ENCODE data around the gene EDA. TPM values are rescaled to one million over a fixed set of nuclear protein-coding genes. Genes with fewer than 3 reads are reported as not detected.

The EDA gene
- total RNA-seq, 1 experiment from 2014 or later = 0.23 TPM

DNA sequence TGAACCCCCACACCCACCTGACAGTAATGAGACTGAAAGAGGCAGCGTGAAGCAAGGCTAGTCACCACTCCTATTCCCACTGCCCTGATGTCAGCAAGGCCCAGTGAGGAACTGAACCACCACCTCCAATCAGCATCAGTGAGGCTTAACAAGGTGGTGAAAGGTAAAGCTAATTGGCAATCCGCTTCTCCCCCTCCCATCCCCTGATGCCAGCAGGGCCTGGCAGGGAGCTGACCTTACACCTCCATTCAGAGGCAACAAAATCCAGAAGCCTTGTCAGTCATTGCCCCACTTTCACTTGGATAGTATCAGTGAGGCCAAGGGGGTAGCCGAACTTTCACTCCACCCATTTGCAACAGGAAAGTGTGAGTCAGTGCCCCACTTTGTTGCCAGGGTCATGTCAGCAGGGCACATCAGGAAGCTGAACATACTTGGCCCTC, 373.1 kb downstream of the EDA start:
- H3K9me3 ChIP-seq (ENCODE audit: control insufficient read depth, insufficient read depth, low read depth, low read length) = no peaks in the 10 kb centered on the region
- in situ Hi-C loops (cut with HindIII; ENCODE audit: low pct_unique_long_range_greater_than_20kb, low sequenced_read_pairs) (no loop called here), intact Hi-C loops (cut with micrococcal nuclease; ENCODE audit: unreplicated experiment) (no loop called here)
- no peak for DNase-seq (ENCODE audit: low read depth, low spot score)
- H3K4me1 ChIP-seq (ENCODE audit: control insufficient read depth, insufficient read depth, low read length) = no peaks in the 10 kb centered on the region
- no peaks in the 10 kb centered on the region for H3K27me3 ChIP-seq (ENCODE audit: control insufficient read depth, insufficient read depth, low read length)
- TF ChIP-seq, protein P1, sequence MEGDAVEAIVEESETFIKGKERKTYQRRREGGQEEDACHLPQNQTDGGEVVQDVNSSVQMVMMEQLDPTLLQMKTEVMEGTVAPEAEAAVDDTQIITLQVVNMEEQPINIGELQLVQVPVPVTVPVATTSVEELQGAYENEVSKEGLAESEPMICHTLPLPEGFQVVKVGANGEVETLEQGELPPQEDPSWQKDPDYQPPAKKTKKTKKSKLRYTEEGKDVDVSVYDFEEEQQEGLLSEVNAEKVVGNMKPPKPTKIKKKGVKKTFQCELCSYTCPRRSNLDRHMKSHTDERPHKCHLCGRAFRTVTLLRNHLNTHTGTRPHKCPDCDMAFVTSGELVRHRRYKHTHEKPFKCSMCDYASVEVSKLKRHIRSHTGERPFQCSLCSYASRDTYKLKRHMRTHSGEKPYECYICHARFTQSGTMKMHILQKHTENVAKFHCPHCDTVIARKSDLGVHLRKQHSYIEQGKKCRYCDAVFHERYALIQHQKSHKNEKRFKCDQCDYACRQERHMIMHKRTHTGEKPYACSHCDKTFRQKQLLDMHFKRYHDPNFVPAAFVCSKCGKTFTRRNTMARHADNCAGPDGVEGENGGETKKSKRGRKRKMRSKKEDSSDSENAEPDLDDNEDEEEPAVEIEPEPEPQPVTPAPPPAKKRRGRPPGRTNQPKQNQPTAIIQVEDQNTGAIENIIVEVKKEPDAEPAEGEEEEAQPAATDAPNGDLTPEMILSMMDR (IDR thresholded peaks at IDR 0.05) = no peak
- TF ChIP-seq, protein P2, sequence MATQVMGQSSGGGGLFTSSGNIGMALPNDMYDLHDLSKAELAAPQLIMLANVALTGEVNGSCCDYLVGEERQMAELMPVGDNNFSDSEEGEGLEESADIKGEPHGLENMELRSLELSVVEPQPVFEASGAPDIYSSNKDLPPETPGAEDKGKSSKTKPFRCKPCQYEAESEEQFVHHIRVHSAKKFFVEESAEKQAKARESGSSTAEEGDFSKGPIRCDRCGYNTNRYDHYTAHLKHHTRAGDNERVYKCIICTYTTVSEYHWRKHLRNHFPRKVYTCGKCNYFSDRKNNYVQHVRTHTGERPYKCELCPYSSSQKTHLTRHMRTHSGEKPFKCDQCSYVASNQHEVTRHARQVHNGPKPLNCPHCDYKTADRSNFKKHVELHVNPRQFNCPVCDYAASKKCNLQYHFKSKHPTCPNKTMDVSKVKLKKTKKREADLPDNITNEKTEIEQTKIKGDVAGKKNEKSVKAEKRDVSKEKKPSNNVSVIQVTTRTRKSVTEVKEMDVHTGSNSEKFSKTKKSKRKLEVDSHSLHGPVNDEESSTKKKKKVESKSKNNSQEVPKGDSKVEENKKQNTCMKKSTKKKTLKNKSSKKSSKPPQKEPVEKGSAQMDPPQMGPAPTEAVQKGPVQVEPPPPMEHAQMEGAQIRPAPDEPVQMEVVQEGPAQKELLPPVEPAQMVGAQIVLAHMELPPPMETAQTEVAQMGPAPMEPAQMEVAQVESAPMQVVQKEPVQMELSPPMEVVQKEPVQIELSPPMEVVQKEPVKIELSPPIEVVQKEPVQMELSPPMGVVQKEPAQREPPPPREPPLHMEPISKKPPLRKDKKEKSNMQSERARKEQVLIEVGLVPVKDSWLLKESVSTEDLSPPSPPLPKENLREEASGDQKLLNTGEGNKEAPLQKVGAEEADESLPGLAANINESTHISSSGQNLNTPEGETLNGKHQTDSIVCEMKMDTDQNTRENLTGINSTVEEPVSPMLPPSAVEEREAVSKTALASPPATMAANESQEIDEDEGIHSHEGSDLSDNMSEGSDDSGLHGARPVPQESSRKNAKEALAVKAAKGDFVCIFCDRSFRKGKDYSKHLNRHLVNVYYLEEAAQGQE (IDR thresholded peaks at IDR 0.05; ENCODE audit: insufficient read depth in 1 of 2, low read depth in 2 of 2, low read length in 1 of 2) = no peak
- TF ChIP-seq SIN3A (IDR thresholded peaks at IDR 0.05; ENCODE audit: borderline replicate concordance, insufficient read depth, low read depth, low read length) (no peak), TCF7L2 (IDR thresholded peaks at IDR 0.05; ENCODE audit: low read depth, low read length) (no peak), POLR2AphosphoS5 (IDR thresholded peaks at IDR 0.05; ENCODE audit: low read depth, low read length) (no peak)
- H3K27ac ChIP-seq (ENCODE audit: low read length) = no peak overlapping the region
- CTCF ChIA-PET = no interaction called here
- POLR2A ChIA-PET = no interaction called here
- no peak for ATAC-seq
- BruUV-seq (replicated peaks) = no TSS peak
- no peaks in the 10 kb centered on the region for H3K36me3 ChIP-seq (ENCODE audit: control insufficient read depth, insufficient read depth, low read length)
- no peak overlapping the region for H3K4me3 ChIP-seq (ENCODE audit: low read depth in 2 of 2, low read length in 2 of 2)

DNA sequence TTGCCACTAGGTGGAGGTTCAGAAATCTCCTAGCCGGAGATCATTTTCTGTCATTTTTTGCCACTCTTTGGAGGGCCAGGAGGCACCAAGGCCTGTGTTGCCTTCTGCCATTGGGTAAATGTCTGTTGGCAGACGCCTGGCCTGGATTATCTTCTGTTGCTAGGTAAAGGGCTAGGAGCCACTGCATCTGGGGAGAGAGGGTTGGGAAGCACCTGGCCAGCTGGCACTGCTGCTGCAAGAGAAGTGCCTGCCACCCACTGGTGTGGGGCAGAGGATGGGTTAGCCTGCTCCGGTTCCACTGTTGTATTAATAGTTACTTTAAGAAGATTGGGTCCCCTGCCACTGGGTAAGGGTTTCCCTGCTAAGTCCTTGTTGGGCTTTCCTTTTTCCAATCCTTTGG, 375.8 kb downstream of the EDA start:
- BruUV-seq (replicated peaks) = no TSS peak
- Histone ChIP-seq H3K36me3 (ENCODE audit: control insufficient read depth, insufficient read depth, low read length) (no peaks in the 10 kb centered on the region), H3K27me3 (ENCODE audit: control insufficient read depth, insufficient read depth, low read length) (no peaks in the 10 kb centered on the region), H3K4me3 (ENCODE audit: low read depth in 2 of 2, low read length in 2 of 2) (no peak overlapping the region), H3K27ac (ENCODE audit: low read length) (no peak overlapping the region), H3K4me1 (ENCODE audit: control insufficient read depth, insufficient read depth, low read length) (no peaks in the 10 kb centered on the region), H3K9me3 (ENCODE audit: control insufficient read depth, insufficient read depth, low read depth, low read length) (no peaks in the 10 kb centered on the region)
- intact Hi-C loops (cut with micrococcal nuclease; ENCODE audit: unreplicated experiment) = no loop called here
- in situ Hi-C loops (cut with HindIII; ENCODE audit: low pct_unique_long_range_greater_than_20kb, low sequenced_read_pairs) = no loop called here
- ChIA-PET POLR2A (no interaction called here), CTCF (no interaction called here)
- DNase-seq (ENCODE audit: low read depth, low spot score) (no peak), ATAC-seq (no peak)
- no peak for TF ChIP-seq SIN3A (IDR thresholded peaks at IDR 0.05; ENCODE audit: borderline replicate concordance, insufficient read depth, low read depth, low read length)
- TF ChIP-seq, protein P1 (IDR thresholded peaks at IDR 0.05) = no peak
- TF ChIP-seq TCF7L2 (IDR thresholded peaks at IDR 0.05; ENCODE audit: low read depth, low read length) = no peak
- TF ChIP-seq POLR2AphosphoS5 (IDR thresholded peaks at IDR 0.05; ENCODE audit: low read depth, low read length) = no peak
- TF ChIP-seq, protein P2 (IDR thresholded peaks at IDR 0.05; ENCODE audit: insufficient read depth in 1 of 2, low read depth in 2 of 2, low read length in 1 of 2) = no peak

All from Panc1 (cell line).